HepG2 (cell line): ENCODE measurements around the gene DLEC1. TPM values are rescaled to one million over a fixed set of nuclear protein-coding genes. Genes with fewer than 3 reads are reported as not detected.

ENCODE experiments used
- FOXK2 ChIP-seq: fragments of 450-650 bp; IDR thresholded peaks from 2 replicates; pipeline ENCODE4 v1.6.1; 2016
- KAT8 ChIP-seq: IDR thresholded peaks from 2 replicates; pipeline ENCODE4 v1.6.1; 2016; ENCODE audit warnings: missing genetic modification reagents, missing compliant biosample characterization
- MXI1 ChIP-seq: IDR thresholded peaks from 3 replicates; pipeline ENCODE4 v1.6.1; 2012; ENCODE audit warnings: low read depth, low read length, inconsistent platforms, borderline replicate concordance
- MYNN ChIP-seq: sonication (generic); formaldehyde crosslinking; IDR thresholded peaks from 2 replicates; pipeline ENCODE4 v1.4.0; 2020; ENCODE audit warnings: mild to moderate bottlenecking, low read depth, missing genetic modification reagents
- RBAK ChIP-seq: sonication (generic); formaldehyde crosslinking; IDR thresholded peaks from 2 replicates; pipeline ENCODE4 v1.5.1; 2020; ENCODE audit warnings: mild to moderate bottlenecking, missing genetic modification reagents
- TBL1XR1 ChIP-seq: fragments of 150-350 bp; IDR thresholded peaks from 2 replicates; pipeline ENCODE4 v1.6.1; 2014; ENCODE audit warnings: borderline replicate concordance, low read length; ENCODE audit not compliant: partially characterized antibody
- TRIM24 ChIP-seq: sonication (generic); formaldehyde crosslinking; IDR thresholded peaks from 2 replicates; pipeline ENCODE4 v1.8.0; 2022; ENCODE audit warnings: mild to moderate bottlenecking, missing genetic modification reagents
- ZBTB1 ChIP-seq: sonication (generic); formaldehyde crosslinking; IDR thresholded peaks from 2 replicates; pipeline ENCODE4 v1.4.0; 2020; ENCODE audit warnings: missing genetic modification reagents, borderline replicate concordance
- ZNF230 ChIP-seq: sonication (generic); formaldehyde crosslinking; IDR thresholded peaks from 2 replicates; pipeline ENCODE4 v1.4.0; 2020; ENCODE audit warnings: mild to moderate bottlenecking, missing genetic modification reagents
- ZNF282 ChIP-seq: fragments of 450-650 bp; IDR thresholded peaks from 2 replicates; pipeline ENCODE4 v1.6.1; 2018; ENCODE audit not compliant: partially characterized antibody
- ZNF547 ChIP-seq: sonication (generic); formaldehyde crosslinking; IDR thresholded peaks from 2 replicates; pipeline ENCODE4 v1.5.1; 2020; ENCODE audit warnings: mild to moderate bottlenecking, missing genetic modification reagents
- ZNF589 ChIP-seq: sonication (generic); formaldehyde crosslinking; conservative IDR thresholded peaks from 2 replicates; pipeline ENCODE4 v1.8.0; 2022; ENCODE audit warnings: mild to moderate bottlenecking, moderate library complexity, missing genetic modification reagents
- ZNF841 ChIP-seq: sonication (generic); formaldehyde crosslinking; IDR thresholded peaks from 2 replicates; pipeline ENCODE4 v1.8.1; 2023; ENCODE audit warnings: missing genetic modification reagents, borderline replicate concordance
- polyA plus RNA-seq, 8 experiments: library from polyadenylated mRNA; depleted of rRNA in 3 of 8; stranded (reverse) in 7 of 8; unstranded in 1 of 8; fragments of >200 nt; fragmentation: Illumina TruSeq in 4 of 8; extraction: Trizol in 4 of 8; gene quantifications; 2 replicates each; pipeline versions ENCODE4 v1.2.1 to v1.2.3, GENCODE V29; 2011 to 2016; ENCODE audit warnings: low read depth in 4 of 8, missing spikeins in 1 of 8, mixed read lengths in 1 of 8; ENCODE audit not compliant: insufficient read depth in 1 of 8
- total RNA-seq, 5 experiments: library from RNA; depleted of rRNA; stranded (reverse); fragments of >200 nt; fragmentation: Illumina TruSeq; extraction: Trizol; gene quantifications; 2 replicates each; pipeline ENCODE4 v1.2.3, GENCODE V29; 2016; ENCODE audit warnings: low read depth in 1 of 5
- TF ChIP-seq, protein P1 (sequence below): sonication (generic); formaldehyde crosslinking; IDR thresholded peaks from 2 replicates; pipeline ENCODE4 v1.5.0; 2020; ENCODE audit warnings: missing genetic modification reagents
- TF ChIP-seq, protein P2 (sequence below): IDR thresholded peaks from 2 replicates; pipeline ENCODE4 v1.6.1; 2016; ENCODE audit warnings: mild to moderate bottlenecking, missing biosample characterization, missing genetic modification reagents
- TF ChIP-seq, protein P3 (sequence below): sonication (generic); formaldehyde crosslinking; IDR thresholded peaks from 2 replicates; pipeline ENCODE4 v1.9.0; 2021; ENCODE audit warnings: missing genetic modification reagents, borderline replicate concordance
- TF ChIP-seq, protein P4 (sequence below): sonication (generic); formaldehyde crosslinking; IDR thresholded peaks from 2 replicates; pipeline ENCODE4 v1.4.0; 2020; ENCODE audit warnings: missing genetic modification reagents
- TF ChIP-seq, protein P5 (sequence below): sonication (generic); formaldehyde crosslinking; IDR thresholded peaks from 2 replicates; pipeline ENCODE4 v1.4.0; 2020; ENCODE audit warnings: missing genetic modification reagents
- TF ChIP-seq, protein P6 (sequence below): sonication (generic); formaldehyde crosslinking; IDR thresholded peaks from 2 replicates; pipeline ENCODE4 v1.8.0; 2022; ENCODE audit warnings: missing genetic modification reagents, mild to moderate bottlenecking, inconsistent platforms, borderline replicate concordance
- TF ChIP-seq, protein P7 (sequence below): sonication (generic); formaldehyde crosslinking; IDR thresholded peaks from 2 replicates; pipeline ENCODE4 v1.5.0; 2020; ENCODE audit warnings: missing genetic modification reagents, mild to moderate bottlenecking, borderline replicate concordance

The DLEC1 gene
- total and polyA plus RNA-seq, 2 of the 13 experiments (the other 11 are each of a cell fraction or from before 2014, with no cell fraction given) = 0.09 TPM; not detected in 1

DNA sequence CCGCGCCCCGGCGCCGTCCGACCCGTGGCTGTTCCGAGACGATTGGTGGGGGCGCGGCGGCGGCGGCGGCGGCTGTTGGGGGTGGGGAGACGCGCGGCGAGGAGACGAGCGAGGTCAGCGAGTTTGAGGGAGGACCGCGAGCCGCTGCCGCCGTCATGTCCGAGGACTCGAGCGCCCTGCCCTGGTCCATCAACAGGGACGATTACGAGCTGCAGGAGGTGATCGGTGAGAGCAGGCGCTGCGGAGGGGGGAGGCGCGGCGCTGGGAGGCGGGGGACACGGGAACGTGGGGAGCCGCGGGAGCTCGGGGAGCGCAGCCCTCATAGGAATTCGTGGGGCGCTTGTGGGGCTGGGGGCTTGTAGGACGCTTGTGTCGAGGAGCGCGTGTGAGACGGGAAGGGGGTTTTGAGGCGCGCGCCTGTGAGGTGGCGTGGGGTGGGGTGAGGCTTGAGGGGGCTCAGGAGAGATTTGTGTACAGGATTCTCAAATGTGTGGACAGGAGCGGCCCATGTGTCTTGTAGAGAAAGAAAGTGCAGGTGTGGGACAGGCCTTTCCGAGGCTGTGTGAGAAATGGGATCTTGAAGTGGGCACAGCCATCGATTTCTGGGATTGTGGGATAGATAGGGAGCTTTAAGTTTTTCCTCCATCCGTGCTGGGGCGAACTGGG, 126.8 kb downstream of the DLEC1 start (continued):
- TF ChIP-seq, protein P1, sequence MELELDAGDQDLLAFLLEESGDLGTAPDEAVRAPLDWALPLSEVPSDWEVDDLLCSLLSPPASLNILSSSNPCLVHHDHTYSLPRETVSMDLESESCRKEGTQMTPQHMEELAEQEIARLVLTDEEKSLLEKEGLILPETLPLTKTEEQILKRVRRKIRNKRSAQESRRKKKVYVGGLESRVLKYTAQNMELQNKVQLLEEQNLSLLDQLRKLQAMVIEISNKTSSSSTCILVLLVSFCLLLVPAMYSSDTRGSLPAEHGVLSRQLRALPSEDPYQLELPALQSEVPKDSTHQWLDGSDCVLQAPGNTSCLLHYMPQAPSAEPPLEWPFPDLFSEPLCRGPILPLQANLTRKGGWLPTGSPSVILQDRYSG (CRISPR knock-in tag) = no peak
- TF ChIP-seq RBAK (CRISPR knock-in tag) = no peak
- no peak for TF ChIP-seq ZNF589 (CRISPR knock-in tag)
- TF ChIP-seq ZNF230 = no peak
- TF ChIP-seq, protein P2, sequence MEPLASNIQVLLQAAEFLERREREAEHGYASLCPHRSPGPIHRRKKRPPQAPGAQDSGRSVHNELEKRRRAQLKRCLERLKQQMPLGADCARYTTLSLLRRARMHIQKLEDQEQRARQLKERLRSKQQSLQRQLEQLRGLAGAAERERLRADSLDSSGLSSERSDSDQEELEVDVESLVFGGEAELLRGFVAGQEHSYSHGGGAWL (CRISPR knock-in tag) = 0 out of 2 replicates have a peak, but pooled peaks have one; percentile 4
- TF ChIP-seq MXI1 = no peak
- TF ChIP-seq TRIM24 (CRISPR knock-in tag) = no peak
- no peak for TF ChIP-seq ZBTB1 (CRISPR knock-in tag)
- no peak for TF ChIP-seq FOXK2
- TF ChIP-seq, protein P3, sequence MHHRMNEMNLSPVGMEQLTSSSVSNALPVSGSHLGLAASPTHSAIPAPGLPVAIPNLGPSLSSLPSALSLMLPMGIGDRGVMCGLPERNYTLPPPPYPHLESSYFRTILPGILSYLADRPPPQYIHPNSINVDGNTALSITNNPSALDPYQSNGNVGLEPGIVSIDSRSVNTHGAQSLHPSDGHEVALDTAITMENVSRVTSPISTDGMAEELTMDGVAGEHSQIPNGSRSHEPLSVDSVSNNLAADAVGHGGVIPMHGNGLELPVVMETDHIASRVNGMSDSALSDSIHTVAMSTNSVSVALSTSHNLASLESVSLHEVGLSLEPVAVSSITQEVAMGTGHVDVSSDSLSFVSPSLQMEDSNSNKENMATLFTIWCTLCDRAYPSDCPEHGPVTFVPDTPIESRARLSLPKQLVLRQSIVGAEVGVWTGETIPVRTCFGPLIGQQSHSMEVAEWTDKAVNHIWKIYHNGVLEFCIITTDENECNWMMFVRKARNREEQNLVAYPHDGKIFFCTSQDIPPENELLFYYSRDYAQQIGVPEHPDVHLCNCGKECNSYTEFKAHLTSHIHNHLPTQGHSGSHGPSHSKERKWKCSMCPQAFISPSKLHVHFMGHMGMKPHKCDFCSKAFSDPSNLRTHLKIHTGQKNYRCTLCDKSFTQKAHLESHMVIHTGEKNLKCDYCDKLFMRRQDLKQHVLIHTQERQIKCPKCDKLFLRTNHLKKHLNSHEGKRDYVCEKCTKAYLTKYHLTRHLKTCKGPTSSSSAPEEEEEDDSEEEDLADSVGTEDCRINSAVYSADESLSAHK (CRISPR knock-in tag) = no peak
- TF ChIP-seq, protein P4, sequence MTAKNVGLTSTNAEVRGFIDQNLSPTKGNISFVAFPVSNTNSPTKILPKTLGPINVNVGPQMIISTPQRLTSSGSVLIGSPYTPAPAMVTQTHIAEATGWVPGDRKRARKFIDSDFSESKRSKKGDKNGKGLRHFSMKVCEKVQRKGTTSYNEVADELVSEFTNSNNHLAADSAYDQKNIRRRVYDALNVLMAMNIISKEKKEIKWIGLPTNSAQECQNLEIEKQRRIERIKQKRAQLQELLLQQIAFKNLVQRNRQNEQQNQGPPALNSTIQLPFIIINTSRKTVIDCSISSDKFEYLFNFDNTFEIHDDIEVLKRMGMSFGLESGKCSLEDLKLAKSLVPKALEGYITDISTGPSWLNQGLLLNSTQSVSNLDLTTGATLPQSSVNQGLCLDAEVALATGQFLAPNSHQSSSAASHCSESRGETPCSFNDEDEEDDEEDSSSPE (CRISPR knock-in tag) = no peak
- no peak for TF ChIP-seq KAT8 (CRISPR knock-in tag)
- 0 out of 2 replicates have a peak, but pooled peaks have one; percentile 2 for TF ChIP-seq ZNF547 (CRISPR knock-in tag)
- TF ChIP-seq, protein P5, sequence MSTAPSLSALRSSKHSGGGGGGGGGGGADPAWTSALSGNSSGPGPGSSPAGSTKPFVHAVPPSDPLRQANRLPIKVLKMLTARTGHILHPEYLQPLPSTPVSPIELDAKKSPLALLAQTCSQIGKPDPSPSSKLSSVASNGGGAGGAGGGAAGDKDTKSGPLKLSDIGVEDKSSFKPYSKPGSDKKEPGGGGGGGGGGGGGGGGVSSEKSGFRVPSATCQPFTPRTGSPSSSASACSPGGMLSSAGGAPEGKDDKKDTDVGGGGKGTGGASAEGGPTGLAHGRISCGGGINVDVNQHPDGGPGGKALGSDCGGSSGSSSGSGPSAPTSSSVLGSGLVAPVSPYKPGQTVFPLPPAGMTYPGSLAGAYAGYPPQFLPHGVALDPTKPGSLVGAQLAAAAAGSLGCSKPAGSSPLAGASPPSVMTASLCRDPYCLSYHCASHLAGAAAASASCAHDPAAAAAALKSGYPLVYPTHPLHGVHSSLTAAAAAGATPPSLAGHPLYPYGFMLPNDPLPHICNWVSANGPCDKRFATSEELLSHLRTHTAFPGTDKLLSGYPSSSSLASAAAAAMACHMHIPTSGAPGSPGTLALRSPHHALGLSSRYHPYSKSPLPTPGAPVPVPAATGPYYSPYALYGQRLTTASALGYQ (CRISPR knock-in tag) = no peak
- no peak for TF ChIP-seq TBL1XR1
- no peak for TF ChIP-seq ZNF282
- TF ChIP-seq, protein P6, sequence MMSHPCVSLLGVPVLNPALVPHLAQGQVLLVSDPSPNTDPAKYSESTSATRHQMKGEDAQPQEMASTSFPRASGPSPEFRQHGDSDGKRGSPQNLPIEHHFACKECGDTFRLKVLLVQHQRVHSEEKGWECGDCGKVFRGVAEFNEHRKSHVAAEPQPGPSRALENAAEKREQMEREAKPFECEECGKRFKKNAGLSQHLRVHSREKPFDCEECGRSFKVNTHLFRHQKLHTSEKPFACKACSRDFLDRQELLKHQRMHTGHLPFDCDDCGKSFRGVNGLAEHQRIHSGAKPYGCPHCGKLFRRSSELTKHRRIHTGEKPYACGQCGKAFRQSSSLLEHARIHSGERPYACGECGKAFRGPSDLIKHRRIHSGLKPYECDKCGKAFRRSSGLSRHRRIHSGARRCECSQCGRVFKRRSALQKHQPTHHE (CRISPR knock-in tag) = peak; percentile 42; the same call in 1 of the 2 replicates
- TF ChIP-seq, protein P7, sequence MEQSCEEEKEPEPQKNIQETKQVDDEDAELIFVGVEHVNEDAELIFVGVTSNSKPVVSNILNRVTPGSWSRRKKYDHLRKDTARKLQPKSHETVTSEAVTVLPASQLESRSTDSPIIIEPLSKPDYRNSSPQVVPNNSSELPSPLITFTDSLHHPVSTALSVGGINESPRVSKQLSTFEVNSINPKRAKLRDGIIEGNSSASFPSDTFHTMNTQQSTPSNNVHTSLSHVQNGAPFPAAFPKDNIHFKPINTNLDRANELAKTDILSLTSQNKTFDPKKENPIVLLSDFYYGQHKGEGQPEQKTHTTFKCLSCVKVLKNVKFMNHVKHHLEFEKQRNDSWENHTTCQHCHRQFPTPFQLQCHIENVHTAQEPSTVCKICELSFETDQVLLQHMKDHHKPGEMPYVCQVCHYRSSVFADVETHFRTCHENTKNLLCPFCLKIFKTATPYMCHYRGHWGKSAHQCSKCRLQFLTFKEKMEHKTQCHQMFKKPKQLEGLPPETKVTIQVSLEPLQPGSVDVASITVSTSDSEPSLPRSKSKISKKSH = no peak
- TF ChIP-seq ZNF841 = 0 out of 2 replicates have a peak, but pooled peaks have one; percentile 41
- TF ChIP-seq MYNN = no peak
